NCI-H1694 treated with DMSO at 0.1 percent for 48 hours (cell line): ENCODE measurements around the gene TOR1A.
"Not testable (repeated sequence)": the region's sequence is repeated elsewhere in the genome, so short reads cannot be mapped to it uniquely, and the experiment has no call there.

ENCODE experiments used
- DNase-seq: peaks from one replicate; lab custom pipeline; 2025; lab: John Stamatoyannopoulos, UW

The TOR1A gene

DNA sequence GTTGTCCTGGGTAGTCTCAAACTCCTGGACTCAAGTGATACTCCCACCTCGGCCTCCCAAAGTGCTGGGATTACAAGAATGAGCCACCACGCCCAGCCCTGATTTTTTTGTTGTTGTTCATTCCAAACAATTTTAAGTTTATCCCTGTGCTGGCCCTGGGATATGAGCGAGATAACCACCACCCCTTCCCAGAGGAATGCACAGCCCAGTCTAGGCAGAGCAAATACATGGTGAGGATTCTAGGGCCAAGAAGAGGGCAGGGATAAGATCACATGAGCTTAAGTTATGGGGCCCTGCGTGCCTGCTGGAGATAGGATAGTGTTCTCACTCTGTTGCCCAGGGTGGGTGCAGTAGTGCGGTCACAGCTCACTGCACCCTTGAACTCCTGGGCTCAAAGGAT, 42.0 kb downstream of the TOR1A start:
- no peak for DNase-seq

GRCh38 chr9:129781131-129781530, 42.8 kb downstream of the TOR1A start:
- DNase-seq: no peak

- DNase-seq: no peak
These were observed 44.3 kb downstream of the TOR1A start for GRCh38 chr9:129779560-129780190.

GRCh38 chr9:129778469-129778868, 45.5 kb downstream of the TOR1A start:
- DNase-seq: no peak

GRCh38 chr9:129777769-129778130, 46.2 kb downstream of the TOR1A start:
- no peak for DNase-seq

- DNase-seq: peak; percentile 9
These were observed 46.8 kb downstream of the TOR1A start for GRCh38 chr9:129776938-129777768.

- DNase-seq: no peak
These were observed 47.4 kb downstream of the TOR1A start for GRCh38 chr9:129776566-129776937.

DNA sequence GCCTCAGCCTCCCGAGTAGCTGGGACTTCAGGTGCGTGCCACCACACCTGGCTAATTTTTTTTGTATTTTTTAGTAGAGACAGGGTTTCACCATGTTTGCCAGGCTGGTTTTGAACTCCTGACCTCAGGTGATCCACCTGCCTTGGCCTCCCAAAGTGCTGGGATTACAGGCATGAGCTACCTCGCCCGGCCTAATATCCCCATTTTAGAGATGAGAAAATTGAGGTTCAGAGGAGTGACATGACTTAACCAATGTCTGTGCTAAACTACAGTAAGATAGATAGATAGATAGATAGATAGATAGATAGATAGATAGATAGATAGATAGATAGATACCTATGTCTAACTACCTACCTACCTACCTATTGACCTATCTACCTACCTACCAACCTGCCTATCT, 47.8 kb downstream of the TOR1A start:
- not testable (repeated sequence) for DNase-seq

DNA sequence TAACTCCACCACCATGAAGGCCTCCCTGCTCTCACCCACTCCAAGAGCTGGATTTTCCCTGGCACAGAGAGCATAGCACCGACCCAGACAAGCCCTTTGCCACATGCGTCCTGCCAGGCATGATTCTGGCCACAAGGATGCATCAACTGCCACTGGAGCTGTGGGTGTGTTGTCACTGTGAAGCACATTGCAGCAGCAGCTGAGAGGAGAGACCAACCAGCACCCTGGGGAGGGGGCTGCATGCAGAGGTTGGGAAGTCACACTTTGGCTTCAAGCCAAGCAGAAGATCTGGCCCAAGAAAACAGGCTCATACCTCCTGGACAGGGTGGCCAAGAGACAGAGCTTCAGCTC, 48.5 kb downstream of the TOR1A start:
- DNase-seq: no peak

DNA sequence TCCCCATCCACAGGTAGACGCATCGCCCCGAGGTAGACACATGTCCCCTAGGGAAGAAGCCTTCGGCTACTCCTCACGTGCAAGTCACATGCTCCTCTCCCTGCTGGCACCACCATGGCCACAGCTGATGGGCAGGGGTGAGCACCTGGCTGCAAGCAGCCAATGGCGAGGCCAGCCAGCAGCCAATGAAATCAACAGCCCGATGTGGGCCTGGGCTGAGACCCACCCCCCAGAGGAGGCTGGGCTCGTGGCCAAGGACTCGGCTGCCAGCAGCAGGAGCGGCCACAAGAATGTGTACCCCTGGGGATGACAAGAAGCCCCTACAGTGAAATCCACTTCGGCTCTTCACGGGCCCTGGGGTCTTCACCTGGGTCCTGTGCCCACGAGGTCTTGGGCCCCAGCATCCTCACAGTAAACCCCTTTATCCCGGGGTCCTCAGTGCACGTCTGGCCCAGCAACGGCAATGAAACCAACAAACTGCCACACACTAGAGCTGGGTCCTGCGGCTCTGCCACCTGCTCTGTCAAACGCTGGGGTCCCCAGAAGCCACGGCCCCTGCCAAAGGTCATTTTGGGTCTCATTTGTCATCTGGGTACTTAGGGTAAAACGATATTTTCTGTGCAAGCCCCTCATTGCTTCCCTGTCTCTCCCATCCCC, 49.0 kb downstream of the TOR1A start:
- no peak for DNase-seq

DNA sequence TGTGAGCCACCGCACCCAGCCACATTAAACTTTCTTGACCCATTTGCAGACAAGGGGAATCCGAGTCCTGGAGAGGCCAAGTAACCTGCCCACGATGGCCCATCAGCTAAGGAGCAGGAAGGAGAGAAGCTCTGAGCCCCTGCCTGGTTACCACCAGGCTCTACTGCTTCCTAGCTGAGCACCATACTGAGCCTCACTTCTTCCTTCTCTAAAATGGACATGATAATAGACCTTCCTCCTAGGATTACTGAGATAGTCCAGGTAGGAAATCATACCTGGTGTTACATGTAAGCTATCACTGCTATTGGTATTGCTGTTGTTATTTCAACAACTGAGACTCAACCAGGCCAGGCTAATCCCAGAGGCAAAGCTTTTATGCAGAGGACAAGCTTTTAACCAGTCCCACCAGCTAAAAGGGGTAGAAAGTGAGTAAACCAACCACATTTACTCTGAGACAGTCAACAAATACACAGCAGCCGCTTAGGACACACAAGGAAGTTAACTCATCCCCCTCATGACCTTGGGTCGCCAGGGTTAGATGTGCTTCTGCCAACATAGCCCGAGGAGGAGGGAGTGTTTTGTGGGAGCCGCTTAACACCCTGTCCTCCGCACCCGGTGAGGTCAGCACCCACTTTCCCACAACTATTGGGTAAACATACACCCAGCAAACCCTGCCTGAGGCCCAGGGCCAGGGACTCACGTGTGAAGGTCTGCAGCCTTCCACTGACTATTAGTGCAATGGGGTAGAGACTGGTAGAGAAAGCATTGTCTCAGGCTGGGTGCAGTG, 50.5 kb downstream of the TOR1A start:
- DNase-seq: no peak

GRCh38 chr9:129770741-129771140, 53.2 kb downstream of the TOR1A start:
- no peak for DNase-seq

DNA sequence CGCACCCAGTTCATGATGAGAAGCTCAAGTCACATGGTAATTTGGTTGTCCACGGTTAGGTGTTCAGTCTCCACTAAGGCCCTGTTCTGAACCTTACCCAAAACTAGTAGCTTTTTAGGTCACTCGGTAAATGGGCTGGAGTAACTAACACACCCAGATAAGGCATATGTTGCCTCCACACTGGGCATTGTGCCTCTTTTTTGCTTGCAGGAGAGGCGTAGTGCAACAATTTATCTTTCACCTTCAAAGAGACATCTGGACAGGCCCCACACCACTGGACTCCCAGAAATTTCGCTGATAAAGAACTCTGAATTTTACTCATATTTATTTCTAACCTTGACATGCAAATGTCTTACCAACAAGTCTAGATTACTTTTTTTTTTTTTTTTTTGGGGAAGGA, 54.3 kb downstream of the TOR1A start:
- DNase-seq: no peak

GRCh38 chr9:129768486-129768885, 55.5 kb downstream of the TOR1A start:
- DNase-seq: no peak

- no peak for DNase-seq
These were observed 58.1 kb downstream of the TOR1A start for GRCh38 chr9:129765764-129766317.

DNA sequence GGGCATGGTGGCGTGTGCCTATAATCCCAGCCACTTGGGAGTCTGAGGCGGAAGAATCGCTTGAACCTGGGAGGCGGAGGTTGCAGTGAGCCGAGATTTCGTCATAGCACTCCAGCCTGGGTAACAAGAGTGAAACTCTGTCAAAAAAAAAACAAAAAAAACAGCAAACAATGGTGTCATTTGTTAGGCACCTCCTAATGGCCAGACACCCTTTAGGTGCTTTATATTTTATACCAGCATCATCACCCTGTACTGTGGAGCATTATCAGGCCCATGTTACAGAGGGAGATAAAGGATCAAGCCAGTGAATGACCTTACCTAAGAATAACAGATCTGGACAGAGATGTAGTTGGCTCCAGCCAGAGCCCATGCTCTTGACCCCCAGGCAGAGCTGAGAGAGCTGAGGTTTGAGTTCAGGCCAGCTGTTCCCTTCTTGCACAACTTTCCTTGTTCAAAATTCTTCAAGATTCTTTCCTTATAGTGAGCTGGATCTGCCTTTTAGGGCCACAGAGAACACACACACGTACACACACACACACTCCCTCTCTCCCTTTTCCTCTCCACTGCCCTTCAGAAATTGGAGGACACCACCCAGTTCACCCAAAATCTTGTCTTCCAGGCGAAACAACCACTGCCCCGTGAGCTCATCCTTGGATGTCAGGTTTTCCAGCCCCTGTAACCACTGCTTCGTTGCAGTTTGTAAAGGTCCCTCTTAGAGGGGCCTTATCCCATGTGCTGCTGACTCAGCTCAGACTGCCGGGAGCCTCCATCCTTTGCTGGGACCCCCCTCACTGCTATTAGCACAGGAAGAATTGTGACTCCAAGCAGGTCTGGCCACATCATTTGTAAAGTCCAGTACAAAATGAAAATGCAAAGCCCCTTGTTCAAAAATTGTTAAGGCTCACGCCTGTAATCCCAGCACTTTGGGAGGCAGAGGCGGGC, 60.7 kb downstream of the TOR1A start:
- no peak for DNase-seq
